ENCODE measurements around the gene CPNE1. TPM values are rescaled to one million over a fixed set of nuclear protein-coding genes. Genes with fewer than 3 reads are reported as not detected.

Gene CPNE1
- total RNA-seq, 4 donors from 2014 or later: 51.8 to 172 (median 122) TPM

DNA sequence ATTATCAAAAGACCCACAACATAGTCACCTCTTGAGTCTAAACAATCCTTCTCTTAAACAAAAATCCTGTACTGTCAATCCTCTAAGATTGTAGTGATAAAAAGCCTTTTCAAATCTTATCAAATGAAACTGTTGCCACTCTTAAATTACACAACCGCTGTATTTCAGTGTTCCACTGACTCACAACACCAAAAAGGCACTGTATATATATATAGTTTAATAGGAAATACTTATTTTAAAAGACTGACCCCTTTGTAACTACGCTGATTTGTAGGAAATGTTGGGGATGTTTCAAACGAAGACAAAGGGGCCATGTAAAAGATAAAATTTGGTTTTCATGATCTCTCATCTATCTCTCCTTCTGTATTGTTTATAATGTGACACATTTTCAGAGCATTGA lies 14.1 kb downstream of the CPNE1 start:
- intact Hi-C loops (cut with DNase I; ENCODE audit: low total_unique reads): no loop called here
- WGBS, 2 donors: 88 to 90% methylated on average over 3 of the region's 3 CpGs
- DNase-seq (ENCODE audit: low spot score in 2 of 2): no peak
- H3K4me3 ChIP-seq (ENCODE audit: low read depth, poor library complexity, severe bottlenecking): no peak overlapping the region
- TF ChIP-seq, protein P1, sequence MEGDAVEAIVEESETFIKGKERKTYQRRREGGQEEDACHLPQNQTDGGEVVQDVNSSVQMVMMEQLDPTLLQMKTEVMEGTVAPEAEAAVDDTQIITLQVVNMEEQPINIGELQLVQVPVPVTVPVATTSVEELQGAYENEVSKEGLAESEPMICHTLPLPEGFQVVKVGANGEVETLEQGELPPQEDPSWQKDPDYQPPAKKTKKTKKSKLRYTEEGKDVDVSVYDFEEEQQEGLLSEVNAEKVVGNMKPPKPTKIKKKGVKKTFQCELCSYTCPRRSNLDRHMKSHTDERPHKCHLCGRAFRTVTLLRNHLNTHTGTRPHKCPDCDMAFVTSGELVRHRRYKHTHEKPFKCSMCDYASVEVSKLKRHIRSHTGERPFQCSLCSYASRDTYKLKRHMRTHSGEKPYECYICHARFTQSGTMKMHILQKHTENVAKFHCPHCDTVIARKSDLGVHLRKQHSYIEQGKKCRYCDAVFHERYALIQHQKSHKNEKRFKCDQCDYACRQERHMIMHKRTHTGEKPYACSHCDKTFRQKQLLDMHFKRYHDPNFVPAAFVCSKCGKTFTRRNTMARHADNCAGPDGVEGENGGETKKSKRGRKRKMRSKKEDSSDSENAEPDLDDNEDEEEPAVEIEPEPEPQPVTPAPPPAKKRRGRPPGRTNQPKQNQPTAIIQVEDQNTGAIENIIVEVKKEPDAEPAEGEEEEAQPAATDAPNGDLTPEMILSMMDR (IDR thresholded peaks at IDR 0.05): no peak
- TF ChIP-seq POLR2A (IDR thresholded peaks at IDR 0.05): no peak

DNA sequence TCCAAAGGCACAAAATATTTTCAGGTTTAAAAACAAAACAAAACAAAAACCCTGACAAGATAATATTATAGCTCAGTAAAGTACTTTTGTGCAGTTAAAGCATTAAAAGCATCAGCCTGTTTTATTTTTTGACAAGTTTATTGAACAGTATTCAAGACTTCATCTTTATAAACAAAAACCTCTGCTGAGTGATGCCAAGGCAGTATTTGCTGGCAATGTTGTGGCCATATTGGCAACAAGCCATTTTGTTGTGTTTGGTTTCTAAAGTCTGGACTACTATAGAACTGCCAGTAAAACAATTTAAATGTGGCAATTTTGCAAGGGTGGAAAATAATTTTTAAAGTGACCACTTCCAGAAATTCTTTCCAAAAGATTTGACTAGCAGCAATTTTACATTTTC lies 15.9 kb downstream of the CPNE1 start:
- no peak for DNase-seq (ENCODE audit: low spot score in 2 of 2)
- H3K4me3 ChIP-seq (ENCODE audit: low read depth, poor library complexity, severe bottlenecking): no peak overlapping the region
- no peak for TF ChIP-seq POLR2A (IDR thresholded peaks at IDR 0.05)
- TF ChIP-seq, protein P1 (IDR thresholded peaks at IDR 0.05): no peak
- intact Hi-C loops (cut with DNase I; ENCODE audit: low total_unique reads): no loop called here

DNA sequence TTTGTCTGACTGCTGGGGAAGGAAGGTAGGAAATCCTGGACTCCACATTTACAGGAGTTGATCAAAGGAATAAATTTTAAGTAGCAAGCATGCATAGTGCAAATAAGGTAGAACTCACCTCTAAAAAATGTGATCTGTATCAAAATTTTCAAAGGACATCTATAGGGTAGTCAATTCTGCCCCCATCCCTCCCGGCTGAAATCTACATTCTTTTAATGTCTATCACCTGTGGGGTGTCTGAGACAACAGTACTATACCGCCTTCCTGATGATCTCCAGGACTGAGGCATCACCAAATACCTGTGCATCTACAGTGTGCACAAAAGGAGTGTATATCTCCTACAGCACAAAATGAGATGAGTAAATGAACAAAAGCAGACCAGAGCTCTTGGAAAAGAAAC lies 19.9 kb downstream of the CPNE1 start:
- DNase-seq (ENCODE audit: low spot score in 2 of 2): no peak
- intact Hi-C loops (cut with DNase I; ENCODE audit: low total_unique reads): no loop called here
- WGBS, 2 donors: 74 to 83% methylated on average over 2 of the region's 2 CpGs
- no peak for TF ChIP-seq POLR2A (IDR thresholded peaks at IDR 0.05)
- TF ChIP-seq, protein P1 (IDR thresholded peaks at IDR 0.05): no peak
- H3K4me3 ChIP-seq (ENCODE audit: low read depth, poor library complexity, severe bottlenecking): no peak overlapping the region

DNA sequence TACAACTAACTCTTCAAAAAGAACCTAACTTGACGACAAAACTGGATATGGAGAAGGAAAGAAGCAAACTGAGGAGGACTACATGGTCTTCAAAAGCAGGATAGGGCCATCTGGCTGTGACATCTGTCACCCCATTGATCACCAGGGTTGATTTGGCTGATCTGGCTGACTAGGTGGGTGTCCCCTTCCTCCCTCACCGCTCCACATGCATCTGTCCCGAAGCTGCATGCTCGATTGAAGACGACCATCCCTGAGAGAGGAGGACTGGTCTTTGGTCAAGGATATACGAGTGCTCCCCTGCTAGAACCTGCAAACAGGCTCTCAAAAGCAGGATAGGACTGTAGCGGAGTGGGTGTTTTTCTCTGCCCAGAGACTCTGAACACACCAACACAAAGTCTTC lies 21.7 kb downstream of the CPNE1 start:
- TF ChIP-seq, protein P1 (IDR thresholded peaks at IDR 0.05): no peak
- TF ChIP-seq POLR2A (IDR thresholded peaks at IDR 0.05): no peak
- H3K4me3 ChIP-seq (ENCODE audit: low read depth, poor library complexity, severe bottlenecking): no peak overlapping the region
- intact Hi-C loops (cut with DNase I; ENCODE audit: low total_unique reads): no loop called here
- 89 to 97% methylated on average over 7 of the region's 7 CpGs for WGBS, 2 donors
- peak in 1 of 2 donors; percentile 18 for DNase-seq (ENCODE audit: low spot score in 2 of 2)

DNA sequence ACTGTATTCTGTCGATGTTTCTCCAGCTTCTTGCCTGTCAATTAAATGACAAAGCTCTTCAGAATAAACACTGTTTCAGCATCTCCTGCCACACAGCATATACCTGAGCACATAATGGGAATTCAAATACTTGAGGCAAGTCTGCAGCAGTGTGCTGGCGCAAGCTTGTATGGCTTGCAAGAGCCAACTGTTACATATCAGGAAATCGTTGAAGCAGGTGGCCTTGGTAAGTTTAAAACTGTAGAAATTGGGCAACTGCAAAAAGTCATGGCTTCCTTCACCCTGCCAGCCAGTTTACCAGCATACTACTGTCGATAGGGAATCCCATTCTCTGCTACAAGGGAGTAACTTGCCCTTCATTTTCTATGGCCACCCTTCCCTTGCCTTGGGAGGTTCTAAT lies 23.0 kb downstream of the CPNE1 start:
- intact Hi-C loops (cut with DNase I; ENCODE audit: low total_unique reads): no loop called here

DNA sequence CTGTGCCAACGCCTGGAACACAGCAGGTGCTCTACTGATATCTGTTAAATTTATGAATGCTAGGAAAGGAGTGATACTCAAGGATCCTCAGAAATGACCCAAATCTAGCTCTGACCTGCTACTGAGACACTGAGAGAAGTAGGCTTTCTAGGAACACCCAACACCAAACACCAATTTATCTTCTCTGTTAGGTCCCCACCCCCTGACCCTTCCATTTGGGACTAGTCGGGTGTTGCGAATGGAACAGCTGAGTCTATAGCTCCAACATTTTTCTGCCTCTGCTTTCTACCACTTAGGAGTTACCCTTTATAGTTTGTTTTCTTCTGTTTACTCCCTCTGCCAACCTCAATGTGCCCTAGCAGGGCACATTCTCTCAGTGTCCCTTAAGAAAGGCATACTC lies 24.0 kb downstream of the CPNE1 start:
- DNase-seq (ENCODE audit: low spot score in 2 of 2): no peak
- intact Hi-C loops (cut with DNase I; ENCODE audit: low total_unique reads): no loop called here
- 88 to 90% methylated on average over 3 of the region's 3 CpGs for WGBS, 2 donors
- TF ChIP-seq, protein P1 (IDR thresholded peaks at IDR 0.05): no peak
- no peak for TF ChIP-seq POLR2A (IDR thresholded peaks at IDR 0.05)
- no peak overlapping the region for H3K4me3 ChIP-seq (ENCODE audit: low read depth, poor library complexity, severe bottlenecking)

More for the DNA sequence above, 23.0 kb downstream of the CPNE1 start:
- WGBS, 2 donors: 85% methylated on average over 4 of the region's 4 CpGs
- TF ChIP-seq POLR2A (IDR thresholded peaks at IDR 0.05): no peak
- TF ChIP-seq, protein P1 (IDR thresholded peaks at IDR 0.05): no peak
- DNase-seq (ENCODE audit: low spot score in 2 of 2): no peak
- H3K4me3 ChIP-seq (ENCODE audit: low read depth, poor library complexity, severe bottlenecking): no peak overlapping the region

Measured in lower leg skin (tissue), 4 donors.